ENCODE results near the gene UBALD1. TPM values are rescaled to one million over a fixed set of nuclear protein-coding genes. Genes with fewer than 3 reads are reported as not detected.

UBALD1 gene
- total RNA-seq, 1 experiment from 2014 or later = 29.9 TPM

DNA sequence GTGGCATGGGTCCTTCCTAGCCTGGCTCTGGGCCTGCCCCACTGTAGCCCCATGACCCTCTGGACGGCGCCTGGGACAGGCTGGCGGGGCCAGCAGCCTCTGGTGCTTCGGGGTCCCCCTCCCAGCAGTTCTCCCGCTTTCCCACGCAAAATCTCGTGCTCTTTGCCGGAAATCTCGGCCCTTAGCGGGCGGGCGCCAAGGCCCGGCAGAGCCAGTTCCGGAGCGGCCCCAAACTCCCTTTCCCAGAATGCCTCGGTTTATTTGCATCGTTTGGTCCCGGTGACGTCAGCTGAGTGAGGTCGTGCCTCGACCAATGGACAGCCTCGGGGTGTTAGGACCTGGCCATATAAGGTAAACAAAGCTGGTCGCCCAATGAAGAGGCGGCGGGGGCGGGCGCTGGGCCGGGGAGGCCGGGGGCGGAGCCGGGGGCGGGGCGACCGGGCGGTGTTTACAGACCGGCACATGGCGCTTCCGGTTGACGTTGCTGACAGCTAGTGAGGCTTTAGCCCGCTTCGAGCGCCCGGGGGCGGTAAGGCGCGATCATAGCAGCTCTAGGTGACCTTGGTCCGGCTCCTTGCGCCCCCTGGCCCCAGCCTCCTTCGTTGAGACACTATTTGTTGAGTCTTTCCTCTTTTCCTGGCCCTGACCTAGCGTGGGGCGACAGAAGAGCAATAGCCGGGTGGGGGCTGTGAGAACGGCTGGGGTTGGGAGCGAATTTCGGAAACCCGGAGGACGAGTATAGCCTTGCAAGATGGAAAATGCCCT, 1.5 kb upstream of the UBALD1 start:
- TF ChIP-seq TCF7L2 (IDR thresholded peaks at IDR 0.05; ENCODE audit: low read depth, low read length) (no peak), CTCF (IDR thresholded peaks at IDR 0.05) (no peak; the same call in 1 of the 2 replicates), SIN3A (IDR thresholded peaks at IDR 0.05; ENCODE audit: borderline replicate concordance, insufficient read depth, low read depth, low read length) (0 out of 2 replicates have a peak, but pooled peaks have one; percentile 64), POLR2AphosphoS5 (IDR thresholded peaks at IDR 0.05; ENCODE audit: low read depth, low read length) (peak; percentile 60)
- TF ChIP-seq, protein P1, sequence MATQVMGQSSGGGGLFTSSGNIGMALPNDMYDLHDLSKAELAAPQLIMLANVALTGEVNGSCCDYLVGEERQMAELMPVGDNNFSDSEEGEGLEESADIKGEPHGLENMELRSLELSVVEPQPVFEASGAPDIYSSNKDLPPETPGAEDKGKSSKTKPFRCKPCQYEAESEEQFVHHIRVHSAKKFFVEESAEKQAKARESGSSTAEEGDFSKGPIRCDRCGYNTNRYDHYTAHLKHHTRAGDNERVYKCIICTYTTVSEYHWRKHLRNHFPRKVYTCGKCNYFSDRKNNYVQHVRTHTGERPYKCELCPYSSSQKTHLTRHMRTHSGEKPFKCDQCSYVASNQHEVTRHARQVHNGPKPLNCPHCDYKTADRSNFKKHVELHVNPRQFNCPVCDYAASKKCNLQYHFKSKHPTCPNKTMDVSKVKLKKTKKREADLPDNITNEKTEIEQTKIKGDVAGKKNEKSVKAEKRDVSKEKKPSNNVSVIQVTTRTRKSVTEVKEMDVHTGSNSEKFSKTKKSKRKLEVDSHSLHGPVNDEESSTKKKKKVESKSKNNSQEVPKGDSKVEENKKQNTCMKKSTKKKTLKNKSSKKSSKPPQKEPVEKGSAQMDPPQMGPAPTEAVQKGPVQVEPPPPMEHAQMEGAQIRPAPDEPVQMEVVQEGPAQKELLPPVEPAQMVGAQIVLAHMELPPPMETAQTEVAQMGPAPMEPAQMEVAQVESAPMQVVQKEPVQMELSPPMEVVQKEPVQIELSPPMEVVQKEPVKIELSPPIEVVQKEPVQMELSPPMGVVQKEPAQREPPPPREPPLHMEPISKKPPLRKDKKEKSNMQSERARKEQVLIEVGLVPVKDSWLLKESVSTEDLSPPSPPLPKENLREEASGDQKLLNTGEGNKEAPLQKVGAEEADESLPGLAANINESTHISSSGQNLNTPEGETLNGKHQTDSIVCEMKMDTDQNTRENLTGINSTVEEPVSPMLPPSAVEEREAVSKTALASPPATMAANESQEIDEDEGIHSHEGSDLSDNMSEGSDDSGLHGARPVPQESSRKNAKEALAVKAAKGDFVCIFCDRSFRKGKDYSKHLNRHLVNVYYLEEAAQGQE (IDR thresholded peaks at IDR 0.05; ENCODE audit: insufficient read depth in 1 of 2, low read depth in 2 of 2, low read length in 1 of 2) = no peak
- in situ Hi-C loops (cut with HindIII; ENCODE audit: low pct_unique_long_range_greater_than_20kb, low sequenced_read_pairs) = no loop called here
- CTCF ChIA-PET = interaction anchor here (0.6 to 1.0 kb wide), 6 partner anchors 8 to 104 kb away, joined by 3 read pairs; partner anchors contain the start of gene MGRN1
- no TSS peak for BruUV-seq (replicated peaks)
- peak; percentile 98 for DNase-seq (ENCODE audit: low read depth, low spot score)
- peak overlapping the region; percentile 67 to 79 for H3K4me3 ChIP-seq (ENCODE audit: low read depth in 2 of 2, low read length in 2 of 2)
- no peaks in the 10 kb centered on the region for H3K27me3 ChIP-seq (ENCODE audit: control insufficient read depth, insufficient read depth, low read length)
- H3K36me3 ChIP-seq (ENCODE audit: control insufficient read depth, insufficient read depth, low read length) = no peaks in the 10 kb centered on the region
- peaks cover 29% of the 10 kb centered on the region for H3K4me1 ChIP-seq (ENCODE audit: control insufficient read depth, insufficient read depth, low read length)
- POLR2A ChIA-PET = interaction anchor here (0.6 to 1.1 kb wide), 8 partner anchors 9 to 681 kb away, joined by 3 to 13 read pairs (median 8); partner anchors contain the start of gene CDIP1
- peak overlapping the region; percentile 93 for H3K27ac ChIP-seq (ENCODE audit: low read length)
- intact Hi-C loops (cut with micrococcal nuclease; ENCODE audit: unreplicated experiment) = no loop called here
- ATAC-seq = peak; percentile 88
- H3K9me3 ChIP-seq (ENCODE audit: control insufficient read depth, insufficient read depth, low read depth, low read length) = no peaks in the 10 kb centered on the region

DNA sequence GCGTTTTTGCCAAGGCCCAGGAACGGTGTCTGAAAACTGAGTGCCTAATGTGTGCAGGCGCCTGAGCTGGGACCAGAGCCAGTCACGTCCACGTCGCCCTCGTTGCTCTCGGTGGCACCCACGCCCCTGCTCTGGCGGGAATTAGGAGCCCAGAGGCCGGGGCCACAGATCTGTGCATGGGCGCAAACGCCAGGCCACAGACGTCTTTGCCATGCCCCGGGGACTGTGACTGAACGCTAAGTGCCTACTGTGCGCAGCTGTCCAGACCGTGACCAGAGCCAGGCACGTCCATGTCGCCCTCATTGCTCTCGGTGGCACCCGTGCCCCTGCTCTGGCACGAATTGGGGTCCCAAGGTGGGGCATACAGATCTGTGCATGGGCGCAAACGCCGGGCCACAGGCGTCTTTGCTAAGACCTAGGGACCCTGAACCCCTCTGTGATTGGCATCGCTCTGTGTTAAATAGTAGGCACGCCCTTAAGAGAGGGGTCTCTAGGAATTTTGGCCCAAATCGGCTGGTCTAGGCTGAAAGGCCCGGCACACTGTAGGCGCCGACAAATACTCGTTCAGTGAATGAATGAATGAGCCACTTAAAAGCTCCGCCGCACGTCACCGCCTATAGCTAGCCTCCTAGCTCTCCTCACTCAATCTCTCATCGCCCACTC, 827 bp upstream of the UBALD1 start:
- Histone ChIP-seq H3K4me1 (ENCODE audit: control insufficient read depth, insufficient read depth, low read length) (peaks cover 29% of the 10 kb centered on the region), H3K36me3 (ENCODE audit: control insufficient read depth, insufficient read depth, low read length) (no peaks in the 10 kb centered on the region), H3K4me3 (ENCODE audit: low read depth in 2 of 2, low read length in 2 of 2) (peak overlapping the region; percentile 67 to 74), H3K9me3 (ENCODE audit: control insufficient read depth, insufficient read depth, low read depth, low read length) (no peaks in the 10 kb centered on the region), H3K27ac (ENCODE audit: low read length) (peak overlapping the region; percentile 92), H3K27me3 (ENCODE audit: control insufficient read depth, insufficient read depth, low read length) (no peaks in the 10 kb centered on the region)
- no peak for TF ChIP-seq CTCF (IDR thresholded peaks at IDR 0.05)
- no peak for TF ChIP-seq SIN3A (IDR thresholded peaks at IDR 0.05; ENCODE audit: borderline replicate concordance, insufficient read depth, low read depth, low read length)
- TF ChIP-seq, protein P1 (IDR thresholded peaks at IDR 0.05; ENCODE audit: insufficient read depth in 1 of 2, low read depth in 2 of 2, low read length in 1 of 2) = no peak
- no TSS peak for BruUV-seq (replicated peaks)
- in situ Hi-C loops (cut with HindIII; ENCODE audit: low pct_unique_long_range_greater_than_20kb, low sequenced_read_pairs) = no loop called here
- intact Hi-C loops (cut with micrococcal nuclease; ENCODE audit: unreplicated experiment) = no loop called here
- CTCF ChIA-PET = interaction anchor here (0.6 to 1.0 kb wide), 6 partner anchors 8 to 103 kb away, joined by 3 read pairs; no protein-coding TSS in a partner anchor
- POLR2A ChIA-PET = interaction anchor here (0.6 to 1.1 kb wide), 8 partner anchors 10 to 342 kb away, joined by 3 to 13 read pairs (median 8); partner anchors contain the start of genes ANKS3, CDIP1 and DNAAF8
- no peak for ATAC-seq
- DNase-seq (ENCODE audit: low read depth, low spot score) = no peak

Data from Panc1 (cell line).